SW480 (cell line): Measurements from ENCODE around the gene CAPRIN2.

ENCODE experiments used
- DNase-seq: peaks from one replicate; pipeline ENCODE4 v3.0.0-alpha.2; 2016; ENCODE audit warnings: low spot score

CAPRIN2 gene

DNA sequence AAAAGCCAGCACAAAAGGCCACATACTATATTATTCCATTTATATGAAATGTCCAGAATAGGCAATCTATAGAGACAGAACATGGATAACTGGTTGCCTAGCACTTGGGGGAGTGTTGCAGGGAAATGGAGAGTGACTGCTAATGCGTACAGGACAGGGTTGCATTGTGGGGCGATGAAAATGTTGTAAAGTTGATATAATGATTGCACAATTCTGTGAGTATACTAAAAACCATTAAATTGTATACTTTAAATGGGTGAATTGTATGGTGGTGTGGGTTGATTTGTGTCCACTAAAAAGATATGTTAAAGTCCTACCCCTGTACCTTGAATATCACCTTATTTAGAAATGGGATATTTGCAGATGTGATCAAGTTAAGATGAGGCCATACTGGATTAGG, 7.0 kb upstream of the CAPRIN2 start:
- DNase-seq = no peak

- no peak for DNase-seq
These were observed 2.6 kb upstream of the CAPRIN2 start for GRCh38 chr12:30757316-30757715.

DNA sequence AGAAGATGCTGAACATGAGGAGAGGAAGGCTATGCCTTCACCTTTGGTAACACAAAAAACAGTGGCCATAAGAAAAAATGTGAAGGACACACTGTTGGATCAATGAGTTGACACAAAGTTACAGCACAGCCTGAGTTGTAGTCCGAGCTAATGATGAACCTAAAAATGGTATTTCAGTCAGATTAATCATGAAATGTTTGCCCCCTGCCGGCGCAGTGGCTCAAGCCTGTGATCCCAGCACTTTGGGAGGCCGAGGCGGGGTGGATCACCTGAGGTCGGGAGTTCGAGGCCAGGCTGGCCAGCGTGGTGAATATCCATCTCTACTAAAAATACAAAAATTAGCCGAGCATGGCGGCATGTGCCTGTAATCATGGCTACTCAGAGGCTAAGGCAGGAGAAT, 1.3 kb upstream of the CAPRIN2 start:
- no peak for DNase-seq

GRCh38 chr12:30755395-30755762, 628 bp upstream of the CAPRIN2 start:
- DNase-seq = no peak

- no peak for DNase-seq
These were observed 385 bp downstream of the CAPRIN2 start for GRCh38 chr12:30754383-30754749.

DNA sequence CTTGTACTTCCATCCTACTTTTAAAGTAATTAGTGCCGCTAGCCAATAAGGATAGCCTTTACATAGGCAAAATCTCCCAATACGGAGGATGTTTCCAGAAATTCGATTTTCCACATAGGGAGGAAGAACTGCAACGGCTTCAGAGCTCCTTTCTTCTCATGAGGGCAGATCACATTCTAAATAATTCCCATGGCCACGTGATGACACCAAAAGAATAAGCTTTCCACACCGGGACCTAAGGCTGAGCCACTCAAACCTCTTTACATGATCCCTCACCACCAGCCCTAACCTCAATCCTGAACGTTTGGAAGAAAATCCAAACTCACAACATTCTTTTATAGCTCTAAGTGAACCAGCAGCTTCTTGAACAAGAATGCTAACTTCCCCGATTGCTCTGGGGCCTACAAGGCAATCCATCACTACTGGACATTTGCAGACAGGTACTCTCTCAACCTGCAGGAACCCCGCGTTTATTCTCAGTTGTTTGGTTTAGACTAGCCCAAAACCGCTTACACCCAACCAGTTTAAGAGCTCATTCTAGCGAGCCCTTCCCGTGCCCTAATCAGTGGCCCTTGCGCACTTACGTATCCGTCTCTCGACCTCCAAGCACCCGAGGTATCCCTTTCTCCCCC, 884 bp downstream of the CAPRIN2 start:
- DNase-seq = peak; percentile 41

DNA sequence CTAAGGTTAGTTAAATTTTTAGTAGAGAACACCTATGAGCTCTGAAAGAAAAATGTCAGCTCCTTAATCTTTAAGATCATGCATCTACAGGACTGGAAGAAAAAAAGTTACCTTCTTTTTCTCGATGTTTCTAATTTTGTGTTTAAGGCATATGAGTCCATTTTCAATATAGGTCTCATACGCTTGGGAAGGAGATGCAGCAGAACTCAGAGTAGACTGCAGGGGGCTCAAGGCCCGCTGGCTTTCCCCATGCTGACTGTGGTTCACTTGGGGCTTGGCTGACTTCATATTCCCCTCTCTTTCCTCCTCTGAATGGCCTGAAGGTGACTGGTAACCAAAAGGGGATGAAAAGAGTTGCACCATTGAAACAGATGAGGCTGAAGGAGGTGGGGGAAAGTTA, 1.5 kb downstream of the CAPRIN2 start:
- peak; percentile 34 for DNase-seq

- DNase-seq = no peak
These were observed 2.5 kb downstream of the CAPRIN2 start for GRCh38 chr12:30752255-30752654.

DNA sequence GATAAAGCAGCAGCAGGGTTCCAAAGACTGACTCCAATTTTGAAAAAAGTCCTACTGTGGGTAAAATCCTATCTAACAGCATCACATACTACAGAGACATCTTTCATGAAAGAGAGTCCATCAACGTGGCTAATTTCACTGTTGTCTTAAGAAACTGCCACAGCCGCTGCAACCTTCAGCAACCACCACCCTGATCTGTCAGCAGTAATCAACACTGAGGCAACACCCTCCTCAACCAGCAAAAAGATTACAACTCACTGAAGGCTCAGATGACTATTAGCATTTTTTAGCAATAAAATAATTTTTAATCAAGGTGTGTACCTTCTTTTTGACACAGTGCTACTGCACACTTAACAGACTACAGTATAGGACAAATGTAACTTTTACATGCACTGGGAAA, 6.6 kb downstream of the CAPRIN2 start:
- DNase-seq = no peak

- no peak for DNase-seq
These were observed 8.6 kb downstream of the CAPRIN2 start for GRCh38 chr12:30746190-30746589.

- no peak for DNase-seq
These were observed 10.4 kb downstream of the CAPRIN2 start for GRCh38 chr12:30744321-30744720.

DNA sequence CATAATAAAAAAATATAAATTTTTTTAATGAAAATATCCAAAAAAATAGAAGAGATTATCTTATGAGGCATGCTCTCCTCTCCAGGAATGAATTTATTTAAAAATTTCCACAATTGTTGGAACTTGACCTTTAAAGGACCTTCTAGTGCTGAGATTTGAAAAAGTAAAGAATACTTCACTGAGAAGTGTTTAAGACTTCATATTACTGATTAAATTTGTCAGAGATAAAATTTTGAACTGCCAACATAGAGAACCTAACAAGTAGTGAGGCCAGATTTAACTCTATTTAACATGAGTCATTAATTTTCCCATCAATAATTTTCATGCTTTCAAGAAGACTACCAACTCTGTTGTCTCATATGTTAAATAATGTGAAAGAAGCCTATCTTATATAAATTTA, 14.5 kb downstream of the CAPRIN2 start:
- DNase-seq = no peak

- DNase-seq = no peak
These were observed 15.7 kb downstream of the CAPRIN2 start for GRCh38 chr12:30739020-30739419.

DNA sequence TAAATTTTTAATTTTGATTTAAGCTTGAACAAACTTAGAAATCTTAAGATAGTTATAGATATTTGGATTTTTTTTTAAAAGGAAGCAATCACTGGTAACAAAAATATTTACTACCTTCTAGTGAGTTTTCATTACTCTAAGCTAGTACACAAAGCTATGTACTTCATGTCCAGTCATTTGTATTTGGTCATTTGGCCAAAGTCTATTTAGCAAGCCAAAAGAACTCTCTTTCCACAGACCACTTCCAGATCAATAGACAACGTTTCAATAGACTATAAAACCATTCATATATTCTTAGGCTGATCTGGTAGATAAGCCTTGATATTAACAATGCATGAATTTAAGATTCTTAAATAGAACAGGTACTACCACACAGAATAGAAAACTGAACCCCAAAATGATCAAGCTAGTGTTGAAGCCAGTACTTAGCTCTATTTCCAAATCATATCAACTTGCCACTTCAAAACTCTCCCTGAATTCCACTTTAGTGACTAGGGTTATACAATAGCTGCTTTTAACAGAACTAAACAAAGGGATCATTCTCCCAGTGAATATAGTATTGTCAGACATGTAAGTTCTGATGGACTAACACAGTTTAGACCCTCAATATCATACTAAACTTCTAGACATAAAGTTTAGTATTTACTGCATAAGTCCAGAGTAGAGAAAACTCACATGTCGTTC, 21.7 kb downstream of the CAPRIN2 start:
- DNase-seq = peak; percentile 3

- DNase-seq = no peak
These were observed 24.7 kb downstream of the CAPRIN2 start for GRCh38 chr12:30730011-30730410.

- DNase-seq = no peak
These were observed 25.2 kb downstream of the CAPRIN2 start for GRCh38 chr12:30729547-30729946.

- no peak for DNase-seq
These were observed 28.1 kb downstream of the CAPRIN2 start for GRCh38 chr12:30726647-30727046.

- peak; percentile 35 for DNase-seq
These were observed 29.0 kb downstream of the CAPRIN2 start for GRCh38 chr12:30725739-30726138.

DNA sequence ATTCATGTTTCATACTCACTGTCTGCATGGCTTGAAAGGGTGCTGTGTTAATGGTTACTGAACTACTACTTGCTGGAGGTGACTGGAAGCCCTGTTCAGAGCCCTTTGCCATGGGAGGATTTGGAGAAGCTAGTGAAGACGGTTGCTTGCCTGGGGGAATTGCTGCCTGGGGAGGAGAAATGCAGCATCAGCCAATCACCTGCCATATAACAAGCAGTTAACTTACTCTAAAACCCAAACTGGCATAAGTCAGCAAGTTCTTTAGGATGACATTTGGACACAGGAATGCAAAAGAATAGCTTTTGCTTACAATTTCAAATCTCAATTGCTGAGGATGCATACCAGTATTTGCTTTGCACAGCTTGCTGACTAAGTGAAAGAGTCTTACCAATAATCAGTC, 35.7 kb downstream of the CAPRIN2 start:
- DNase-seq = no peak

DNA sequence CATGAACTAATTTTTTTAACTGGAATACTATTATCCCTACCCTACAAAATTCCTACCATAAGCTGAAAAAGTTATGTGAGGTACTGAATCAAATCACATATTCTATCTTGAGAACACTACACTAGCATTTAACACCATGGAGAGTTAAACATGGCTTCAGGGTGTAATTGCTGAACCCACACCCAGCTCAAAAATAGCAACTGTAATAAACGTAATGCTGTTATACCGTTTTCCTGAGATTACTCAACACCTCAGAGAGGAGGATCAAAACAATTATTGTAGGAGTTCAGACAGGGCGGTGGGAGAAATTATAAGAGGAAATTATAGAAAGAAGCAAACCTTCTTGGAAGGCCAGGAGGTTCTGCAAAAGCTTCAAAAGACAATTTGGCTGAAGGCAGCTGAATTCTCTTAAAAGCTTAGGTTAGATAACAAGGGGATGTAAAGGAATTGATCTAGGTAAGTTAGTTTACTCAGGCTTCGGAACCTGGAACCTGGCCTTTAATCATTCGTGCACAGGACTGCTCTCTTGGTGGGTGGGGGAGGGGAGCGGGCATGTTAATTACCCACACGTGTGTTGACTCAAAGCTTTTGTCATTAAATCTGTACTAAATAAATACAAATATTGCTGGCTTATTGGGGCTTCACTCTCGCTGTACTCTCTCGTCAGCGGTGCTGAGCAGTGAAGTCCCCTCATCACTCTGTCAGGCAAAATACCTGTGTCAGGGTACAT, 47.0 kb downstream of the CAPRIN2 start:
- DNase-seq = no peak

DNA sequence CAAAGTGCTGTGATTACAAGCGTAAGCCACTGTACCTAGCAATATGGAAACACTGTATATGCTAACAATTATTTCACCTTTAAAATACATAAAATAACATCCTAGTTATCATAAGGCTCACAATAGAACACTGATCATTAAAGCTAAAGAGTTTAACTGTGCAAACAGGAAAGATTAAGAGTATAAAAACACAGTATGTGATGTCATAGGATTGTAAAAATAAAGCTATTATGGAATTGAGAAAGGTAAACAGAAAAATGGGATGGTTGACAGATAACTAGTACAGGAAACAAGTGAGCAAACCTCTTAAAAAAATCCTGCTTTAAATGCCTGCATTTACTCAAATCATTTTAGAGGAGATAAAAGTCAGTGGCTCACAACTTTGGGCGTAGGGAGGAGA, 48.3 kb downstream of the CAPRIN2 start:
- no peak for DNase-seq

- DNase-seq = no peak
These were observed 53.7 kb downstream of the CAPRIN2 start for GRCh38 chr12:30701056-30701455.

DNA sequence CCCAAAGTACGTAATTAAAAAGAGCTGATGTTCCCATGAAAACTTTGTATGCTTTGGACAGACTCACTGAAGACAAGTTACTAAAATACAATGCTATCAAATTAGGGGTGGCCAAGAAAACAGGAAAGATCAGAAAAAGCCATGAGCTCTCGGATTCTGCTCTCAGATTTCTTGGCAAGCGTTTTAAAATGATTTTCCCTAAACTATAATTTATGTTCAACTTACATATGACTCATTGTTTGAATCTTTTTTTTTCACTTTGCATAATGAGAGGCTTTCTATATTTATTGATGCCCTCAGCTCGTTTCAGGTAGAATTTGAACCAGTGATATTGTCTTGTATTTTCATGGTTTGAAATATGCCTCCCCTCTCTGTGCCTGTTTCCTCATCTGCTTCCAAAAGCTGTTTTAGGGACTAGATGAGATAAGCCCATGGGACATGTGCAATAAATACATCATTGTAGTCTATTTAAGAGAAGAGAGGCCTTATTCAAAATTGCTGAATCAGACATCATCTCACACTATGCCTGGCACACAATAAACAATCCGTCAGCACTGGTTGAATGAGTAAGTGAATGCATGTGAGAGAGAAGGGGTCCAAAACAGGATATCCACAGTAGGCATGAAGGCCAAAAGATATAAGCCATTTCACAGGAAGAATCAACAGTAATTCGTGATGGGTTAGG, 54.4 kb downstream of the CAPRIN2 start:
- no peak for DNase-seq
